ENCODE measurements around the gene LILRB2. TPM values are rescaled to one million over a fixed set of nuclear protein-coding genes. Genes with fewer than 3 reads are reported as not detected.

Gene LILRB2
- total RNA-seq, 2 experiments from 2014 or later: not detected

DNA sequence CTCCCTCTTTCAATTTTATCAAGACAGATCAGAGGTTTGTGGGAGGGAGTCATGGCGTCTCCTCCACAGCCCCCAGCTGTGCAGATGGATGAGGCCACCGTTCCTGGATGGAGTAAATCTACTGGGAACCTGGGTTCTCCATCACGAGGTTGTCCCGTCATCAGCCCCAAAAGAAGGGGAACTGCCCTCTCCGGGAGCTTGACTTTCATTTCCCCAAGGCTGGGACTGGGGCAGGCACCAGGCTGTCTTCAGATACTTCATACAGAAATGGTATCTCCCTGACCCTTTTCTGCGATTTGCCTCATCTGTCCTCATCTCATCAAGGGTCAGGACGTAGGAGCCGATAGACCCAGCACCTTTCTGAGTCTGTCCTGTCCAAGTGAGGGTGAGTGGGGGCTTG, 9.8 kb downstream of the LILRB2 start:
- Mint-ChIP-seq H3K27ac (no peak overlapping the region), H3K9me3 (ENCODE audit: low read depth) (no peaks in the 10 kb centered on the region), H3K36me3 (ENCODE audit: low read depth) (no peaks in the 10 kb centered on the region), H3K4me1 (peaks cover 8% of the 10 kb centered on the region), H3K27me3 (peaks cover 26% of the 10 kb centered on the region), H3K4me3 (no peak overlapping the region)
- DNase-seq (no peak), ATAC-seq (no peak)
- ChIA-PET POLR2A (no interaction called here), CTCF (interaction anchor here (0.6 kb wide), 1 partner anchor 484 kb away, joined by 3 read pairs; no protein-coding TSS in a partner anchor)
- intact Hi-C loops (cut with DNase I, micrococcal nuclease): no loop called here

DNA sequence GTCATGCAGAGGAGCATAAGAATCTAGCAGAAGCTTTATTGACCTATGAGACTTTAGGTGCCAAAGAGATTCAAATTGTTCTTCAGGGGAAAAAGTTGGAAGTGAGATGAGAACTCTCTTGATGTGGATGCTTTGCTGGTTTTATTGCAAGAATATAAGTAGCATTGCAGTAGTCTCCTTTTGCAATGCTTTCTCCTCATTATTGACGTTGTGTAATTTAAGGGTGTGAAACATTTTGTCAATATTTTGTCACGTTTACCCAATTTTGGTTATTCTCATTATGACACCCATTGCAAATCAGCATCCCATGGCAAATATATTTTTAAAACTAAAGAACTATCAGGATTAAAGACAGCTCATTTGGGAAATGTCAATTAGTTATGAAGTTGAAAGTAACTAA, 12.0 kb downstream of the LILRB2 start:
- intact Hi-C loops (cut with DNase I, micrococcal nuclease): no loop called here
- DNase-seq: no peak
- Mint-ChIP-seq H3K4me1 (peaks cover 1% of the 10 kb centered on the region), H3K27ac (no peak overlapping the region), H3K36me3 (ENCODE audit: low read depth) (no peaks in the 10 kb centered on the region), H3K9me3 (ENCODE audit: low read depth) (no peaks in the 10 kb centered on the region), H3K27me3 (peaks cover 31% of the 10 kb centered on the region), H3K4me3 (no peak overlapping the region)
- ChIA-PET CTCF (interaction anchor here (1.0 to 5.2 kb wide), 3 partner anchors 37 to 169 kb away, joined by 3 to 32 read pairs (median 7); no protein-coding TSS in a partner anchor), POLR2A (no interaction called here)
- ATAC-seq: no peak

DNA sequence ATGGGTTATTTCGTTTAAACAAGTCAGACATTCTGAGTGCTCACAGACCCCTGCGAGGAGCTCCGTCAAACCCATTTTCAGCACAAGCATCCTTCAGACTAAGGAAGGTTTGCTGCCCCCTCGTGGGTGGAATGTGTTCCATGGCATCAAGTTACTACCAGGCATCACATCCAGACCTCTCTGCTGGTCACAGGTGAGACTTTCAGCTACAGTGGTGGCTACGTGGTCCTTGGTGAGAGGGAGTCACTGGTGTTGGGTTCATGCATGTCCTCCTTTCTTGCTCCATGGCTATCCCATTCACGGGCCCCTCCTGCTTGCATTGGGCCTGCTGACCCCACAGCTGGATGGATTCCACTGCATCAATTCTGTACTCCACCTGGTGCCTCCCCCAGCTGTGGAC, 14.8 kb downstream of the LILRB2 start:
- no peaks in the 10 kb centered on the region for H3K9me3 Mint-ChIP-seq (ENCODE audit: low read depth)
- ChIA-PET POLR2A (no interaction called here), CTCF (interaction anchor here (0.6 to 5.2 kb wide), 19 partner anchors 9 to 174 kb away, joined by 3 to 32 read pairs (median 5); partner anchors contain the start of genes CNOT3 and LILRB5)
- H3K36me3 Mint-ChIP-seq (ENCODE audit: low read depth): no peaks in the 10 kb centered on the region
- H3K4me1 Mint-ChIP-seq: no peaks in the 10 kb centered on the region
- intact Hi-C loops (cut with DNase I, micrococcal nuclease): loop anchor here in 1 of 2 experiments (1.0 kb wide), 1 partner anchor 98 kb away; no protein-coding TSS in a partner anchor
- H3K27ac Mint-ChIP-seq: no peak overlapping the region
- H3K27me3 Mint-ChIP-seq: peaks cover 24% of the 10 kb centered on the region
- peak; percentile 74 for ATAC-seq
- DNase-seq: peak; percentile 88
- no peak overlapping the region for H3K4me3 Mint-ChIP-seq

DNA sequence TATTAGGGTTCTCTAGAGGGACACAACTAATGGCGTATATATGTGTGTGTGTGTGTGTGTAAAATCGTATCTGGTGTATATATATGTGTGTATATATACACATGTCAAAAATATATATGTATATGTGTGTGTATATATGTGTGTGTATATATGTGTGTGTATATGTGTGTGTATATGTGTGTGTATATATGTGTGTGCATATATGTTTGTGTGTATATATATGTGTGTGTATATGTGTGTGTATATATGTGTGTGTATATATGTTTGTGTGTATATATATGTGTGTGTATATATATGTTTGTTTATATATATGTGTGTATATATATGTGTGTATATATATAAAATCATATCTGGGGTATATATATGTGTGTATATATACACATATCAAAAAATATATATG, 18.4 kb downstream of the LILRB2 start:
- POLR2A ChIA-PET: no interaction called here
- CTCF ChIA-PET: no interaction called here
- no peak for ATAC-seq
- Mint-ChIP-seq H3K4me1 (no peaks in the 10 kb centered on the region), H3K27me3 (peaks cover 13% of the 10 kb centered on the region), H3K36me3 (ENCODE audit: low read depth) (no peaks in the 10 kb centered on the region), H3K9me3 (ENCODE audit: low read depth) (no peaks in the 10 kb centered on the region), H3K4me3 (no peak overlapping the region), H3K27ac (no peak overlapping the region)
- intact Hi-C loops (cut with DNase I, micrococcal nuclease): no loop called here
- DNase-seq: no peak

DNA sequence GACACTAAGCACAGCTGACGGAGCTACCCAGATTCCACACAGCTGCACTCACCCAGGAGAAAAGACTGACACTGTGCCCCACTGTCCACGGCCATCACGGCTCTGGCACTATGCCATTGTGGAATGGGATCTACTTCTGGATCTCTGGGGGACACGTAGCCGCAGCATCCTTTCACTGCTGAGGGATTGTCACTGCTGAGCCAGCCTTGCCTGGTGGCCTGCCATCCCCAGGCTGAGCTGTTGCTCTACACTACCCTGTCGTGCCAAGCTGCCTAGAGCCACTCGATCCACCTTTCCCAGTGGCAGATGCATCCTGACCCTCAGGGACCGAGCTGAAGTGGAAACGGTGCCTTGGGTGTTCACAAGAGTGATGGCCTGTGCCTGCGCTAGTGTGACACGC, 18.8 kb downstream of the LILRB2 start:
- DNase-seq: no peak
- intact Hi-C loops (cut with DNase I, micrococcal nuclease): no loop called here
- Mint-ChIP-seq H3K27me3 (peaks cover 13% of the 10 kb centered on the region), H3K4me3 (no peak overlapping the region), H3K4me1 (no peaks in the 10 kb centered on the region), H3K27ac (no peak overlapping the region), H3K9me3 (ENCODE audit: low read depth) (no peaks in the 10 kb centered on the region), H3K36me3 (ENCODE audit: low read depth) (no peaks in the 10 kb centered on the region)
- POLR2A ChIA-PET: no interaction called here
- CTCF ChIA-PET: no interaction called here
- ATAC-seq: no peak

DNA sequence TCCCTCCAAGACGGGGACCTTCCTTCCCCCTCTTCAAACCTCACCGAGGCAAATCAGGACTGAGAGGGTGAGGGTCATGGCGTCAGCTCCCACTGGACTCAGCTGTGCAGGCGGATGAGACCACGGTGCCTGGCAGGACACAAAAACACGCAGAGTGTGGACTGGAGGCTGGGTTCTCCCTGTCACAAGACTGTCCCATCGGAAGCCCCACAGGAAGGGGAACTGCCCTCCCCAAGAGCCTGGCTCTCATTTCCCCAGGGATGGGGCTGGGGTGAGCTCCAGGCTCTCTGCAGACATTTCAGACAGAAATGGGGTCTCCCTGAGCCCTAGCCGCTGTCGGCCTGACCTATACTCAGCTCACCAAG, 23.8 kb downstream of the LILRB2 start, which contains the start of gene LILRB5:
TSS of gene LILRB5 (minus strand) at position 158 of the 365 bp plus-strand sequence. CDS start at position 78, 80 bp downstream.
- ChIA-PET POLR2A (no interaction called here), CTCF (interaction anchor here (2.6 kb wide), 1 partner anchor 10 kb away, joined by 27 read pairs; no protein-coding TSS in a partner anchor)
- no peaks in the 10 kb centered on the region for H3K36me3 Mint-ChIP-seq (ENCODE audit: low read depth)
- H3K27me3 Mint-ChIP-seq: peaks cover 7% of the 10 kb centered on the region
- intact Hi-C loops (cut with DNase I, micrococcal nuclease): no loop called here
- no peak within 1 kb of the TSS for H3K4me3 Mint-ChIP-seq
- no peaks in the 10 kb centered on the region for H3K9me3 Mint-ChIP-seq (ENCODE audit: low read depth)
- ATAC-seq: no peak
- no peaks in the 10 kb centered on the region for H3K4me1 Mint-ChIP-seq
- H3K27ac Mint-ChIP-seq: no peak within 1 kb of the TSS
- no peak for DNase-seq

DNA sequence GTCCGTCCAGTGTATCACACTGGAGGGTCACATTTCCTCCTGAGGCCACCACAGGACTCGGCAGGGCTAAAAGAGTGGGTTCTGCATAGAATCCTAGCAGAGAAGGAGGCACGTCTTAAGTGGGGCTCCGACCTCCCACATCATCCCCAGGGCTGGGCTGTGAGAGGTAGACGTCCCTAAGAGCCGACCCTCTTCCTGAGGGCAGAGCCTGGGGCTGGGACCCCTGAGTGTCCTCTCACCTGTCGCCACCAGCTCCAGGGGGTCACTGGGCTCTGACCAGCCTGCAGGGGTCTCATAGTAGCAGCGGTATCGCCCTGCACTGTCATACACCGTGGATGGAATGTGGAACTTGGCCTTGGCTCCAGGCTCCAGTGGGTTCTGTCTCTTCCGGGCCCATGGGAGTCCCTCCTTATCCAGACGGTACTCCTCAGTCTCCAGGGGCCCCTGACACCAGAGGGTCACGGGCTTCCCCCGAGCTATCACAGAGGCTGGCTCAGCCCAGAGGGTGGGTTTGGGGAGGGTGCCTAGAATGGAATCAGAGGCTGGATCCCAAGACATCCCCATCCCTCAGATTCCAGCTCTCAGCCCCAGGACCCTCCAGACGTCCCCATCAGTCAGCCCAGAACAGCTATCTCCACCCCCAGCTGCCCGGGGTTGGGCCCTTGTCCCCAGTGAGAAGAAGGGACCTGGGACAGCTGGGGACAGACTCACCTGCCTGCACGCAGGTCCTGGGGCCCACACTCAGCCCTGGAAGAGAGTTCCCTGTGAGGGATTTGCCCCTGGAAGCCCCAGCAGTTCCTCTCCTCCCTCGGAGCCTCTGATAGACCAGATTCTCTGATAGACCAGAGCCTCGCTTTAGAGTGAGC, 24.4 kb downstream of the LILRB2 start:
- H3K4me1 Mint-ChIP-seq: no peaks in the 10 kb centered on the region
- POLR2A ChIA-PET: no interaction called here
- no peak overlapping the region for H3K27ac Mint-ChIP-seq
- DNase-seq: no peak
- no peak overlapping the region for H3K4me3 Mint-ChIP-seq
- no peak for ATAC-seq
- H3K36me3 Mint-ChIP-seq (ENCODE audit: low read depth): no peaks in the 10 kb centered on the region
- H3K9me3 Mint-ChIP-seq (ENCODE audit: low read depth): no peaks in the 10 kb centered on the region
- CTCF ChIA-PET: interaction anchor here (2.6 kb wide), 1 partner anchor 10 kb away, joined by 27 read pairs; no protein-coding TSS in a partner anchor
- intact Hi-C loops (cut with DNase I, micrococcal nuclease): no loop called here
- H3K27me3 Mint-ChIP-seq: peaks cover 7% of the 10 kb centered on the region

DNA sequence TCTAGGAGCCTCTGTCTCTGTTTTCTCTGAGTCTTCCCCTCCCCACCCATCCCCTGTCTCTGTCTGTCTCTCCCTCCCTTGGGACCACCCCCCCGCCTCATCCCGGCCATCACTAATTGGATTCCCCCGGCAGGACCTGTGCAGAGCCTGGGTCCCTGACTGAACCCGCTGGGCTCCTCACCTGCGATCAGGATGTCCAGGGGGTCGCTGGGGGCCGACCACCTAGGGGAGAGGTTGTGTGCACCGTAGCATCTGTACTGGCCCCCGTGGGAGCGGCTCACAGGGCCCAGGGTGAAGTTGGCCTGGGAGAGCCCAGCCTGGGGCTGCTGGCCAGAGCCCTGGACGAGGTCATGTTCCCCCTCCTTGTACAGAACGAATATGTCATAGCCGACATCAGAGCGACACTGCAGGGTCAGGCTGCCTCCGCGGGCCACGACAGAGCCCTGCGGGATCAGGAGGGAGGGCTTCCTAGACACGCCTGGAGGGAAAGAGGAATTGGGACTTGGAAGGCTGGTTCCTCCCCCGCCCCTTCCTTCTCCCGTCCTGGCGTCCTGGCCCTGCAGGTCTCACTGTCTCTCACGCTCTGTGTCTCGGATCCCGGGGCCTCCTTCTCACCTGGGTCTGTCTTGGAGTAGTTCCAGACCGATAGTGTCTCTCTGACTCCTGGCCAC, 25.7 kb downstream of the LILRB2 start:
- no peaks in the 10 kb centered on the region for H3K9me3 Mint-ChIP-seq (ENCODE audit: low read depth)
- no peaks in the 10 kb centered on the region for H3K36me3 Mint-ChIP-seq (ENCODE audit: low read depth)
- ATAC-seq (no peak), DNase-seq (no peak)
- ChIA-PET CTCF (interaction anchor here (0.6 to 1.0 kb wide), 2 partner anchors 19 to 99 kb away, joined by 3 to 4 read pairs; no protein-coding TSS in a partner anchor), POLR2A (no interaction called here)
- H3K27me3 Mint-ChIP-seq: peaks cover 8% of the 10 kb centered on the region
- peaks cover 2% of the 10 kb centered on the region for H3K4me1 Mint-ChIP-seq
- intact Hi-C loops (cut with DNase I, micrococcal nuclease): no loop called here
- H3K27ac Mint-ChIP-seq: no peak overlapping the region
- no peak overlapping the region for H3K4me3 Mint-ChIP-seq

DNA sequence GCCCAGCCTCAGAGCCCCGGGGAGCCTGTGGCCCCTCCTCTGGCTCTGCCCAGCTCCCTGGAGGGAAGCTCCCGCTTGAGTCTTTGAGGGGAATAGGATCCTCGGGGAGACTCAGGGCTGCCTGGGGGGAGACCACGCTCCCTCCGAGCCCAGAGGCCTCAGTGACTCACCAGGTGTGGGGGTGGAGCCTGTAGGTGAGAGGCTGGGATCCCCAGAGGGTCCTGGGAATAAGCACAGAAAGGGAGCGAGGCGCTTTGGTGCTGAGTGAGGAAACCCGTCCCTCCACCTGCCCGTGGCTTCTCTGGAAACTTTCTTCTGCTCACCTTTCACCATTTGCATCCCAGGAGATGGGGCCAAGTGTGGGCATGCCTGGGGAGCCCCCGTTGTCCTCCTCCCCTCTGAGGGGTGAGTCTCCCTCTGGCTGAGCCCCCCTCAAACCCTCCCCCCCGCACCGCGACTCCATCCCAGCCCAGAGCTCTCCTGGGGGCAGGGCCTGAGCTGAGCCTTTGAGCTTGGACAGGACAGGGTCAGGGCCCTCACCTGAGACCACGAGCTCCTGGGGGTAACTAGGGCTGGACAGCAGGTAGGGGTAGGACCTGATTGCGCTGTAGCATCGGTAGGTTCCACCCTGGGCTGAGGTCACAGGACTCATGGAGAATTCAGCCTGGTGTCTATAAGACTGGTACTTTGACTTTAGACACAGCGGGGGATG, 26.6 kb downstream of the LILRB2 start:
- intact Hi-C loops (cut with DNase I, micrococcal nuclease): no loop called here
- Mint-ChIP-seq H3K27me3 (peaks cover 10% of the 10 kb centered on the region), H3K36me3 (ENCODE audit: low read depth) (no peaks in the 10 kb centered on the region), H3K27ac (no peak overlapping the region), H3K9me3 (ENCODE audit: low read depth) (no peaks in the 10 kb centered on the region), H3K4me3 (no peak overlapping the region), H3K4me1 (peaks cover 4% of the 10 kb centered on the region)
- ChIA-PET POLR2A (no interaction called here), CTCF (interaction anchor here (0.6 to 1.0 kb wide), 3 partner anchors 20 to 216 kb away, joined by 3 to 4 read pairs (median 4); no protein-coding TSS in a partner anchor)
- ATAC-seq (no peak), DNase-seq (no peak)

DNA sequence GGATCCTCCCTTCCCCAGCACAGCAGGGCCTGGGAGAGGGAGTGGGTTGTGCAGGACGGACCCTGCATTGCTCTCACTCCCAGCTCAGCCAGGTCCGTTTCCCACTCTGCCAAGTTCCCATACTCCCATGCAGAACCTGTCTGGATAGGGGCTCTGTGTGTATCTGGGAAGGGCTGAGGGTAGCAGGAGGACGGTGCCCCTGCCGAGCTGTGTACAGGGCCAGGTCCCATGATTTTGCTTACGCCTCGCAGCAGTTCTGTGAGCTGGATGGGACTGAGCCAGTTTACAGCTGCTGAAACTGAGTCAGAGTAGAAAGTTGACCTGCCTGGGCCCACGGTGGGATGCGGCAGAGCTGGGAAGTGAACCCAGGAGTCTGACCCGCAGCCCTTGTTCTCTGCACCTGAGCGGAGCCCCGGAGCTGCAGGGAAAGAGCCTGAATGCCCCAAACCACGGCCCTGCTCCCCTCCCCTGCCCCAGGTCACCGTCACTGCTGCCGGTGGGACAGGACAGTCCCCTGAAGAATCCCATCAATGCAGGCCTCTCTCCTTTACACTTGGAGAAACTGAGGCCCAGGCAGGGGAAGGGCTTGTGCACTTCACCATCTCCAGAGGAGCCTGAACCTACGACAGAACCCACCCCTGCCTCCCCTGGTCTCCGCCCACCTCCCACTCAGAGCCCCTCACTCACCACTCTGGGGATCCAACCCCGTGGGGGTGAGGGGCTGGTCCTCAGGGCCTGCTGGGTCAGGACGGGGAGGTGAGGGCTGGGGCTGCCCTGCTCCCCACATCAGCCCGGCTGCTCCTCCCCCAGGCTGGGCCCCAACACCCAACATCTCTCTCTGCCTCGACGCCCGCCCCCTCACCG, 27.3 kb downstream of the LILRB2 start:
- H3K27ac Mint-ChIP-seq: no peak overlapping the region
- no peaks in the 10 kb centered on the region for H3K9me3 Mint-ChIP-seq (ENCODE audit: low read depth)
- no peak for ATAC-seq
- DNase-seq: no peak
- peaks cover 10% of the 10 kb centered on the region for H3K27me3 Mint-ChIP-seq
- ChIA-PET POLR2A (no interaction called here), CTCF (no interaction called here)
- H3K4me1 Mint-ChIP-seq: peaks cover 4% of the 10 kb centered on the region
- no peak overlapping the region for H3K4me3 Mint-ChIP-seq
- intact Hi-C loops (cut with DNase I, micrococcal nuclease): no loop called here
- H3K36me3 Mint-ChIP-seq (ENCODE audit: low read depth): no peaks in the 10 kb centered on the region

DNA sequence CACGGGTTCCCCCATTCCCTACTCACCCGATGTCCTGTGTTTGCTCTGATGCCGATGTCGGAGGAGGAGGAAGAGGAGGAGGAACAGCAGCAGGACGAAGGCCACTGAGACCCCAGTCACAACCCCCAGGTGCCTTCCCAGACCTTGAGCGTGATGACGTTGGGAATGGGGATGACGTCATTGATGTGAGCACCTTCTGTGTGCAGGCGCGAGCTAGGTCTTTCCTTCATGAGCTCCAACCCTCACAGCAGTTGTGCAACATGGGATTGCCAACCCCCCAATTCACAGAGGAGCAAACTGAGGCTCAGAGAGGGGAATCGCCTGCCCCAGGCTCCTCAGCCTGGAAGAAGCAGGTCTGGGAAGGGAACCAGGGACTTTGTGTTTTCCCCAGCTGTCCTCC, 28.1 kb downstream of the LILRB2 start:
- ATAC-seq: no peak
- POLR2A ChIA-PET: no interaction called here
- Mint-ChIP-seq H3K9me3 (ENCODE audit: low read depth) (no peaks in the 10 kb centered on the region), H3K27me3 (peaks cover 10% of the 10 kb centered on the region), H3K27ac (no peak overlapping the region), H3K4me1 (peaks cover 9% of the 10 kb centered on the region), H3K36me3 (ENCODE audit: low read depth) (no peaks in the 10 kb centered on the region), H3K4me3 (no peak overlapping the region)
- no peak for DNase-seq
- CTCF ChIA-PET: no interaction called here
- intact Hi-C loops (cut with DNase I, micrococcal nuclease): no loop called here
